Measurements from ENCODE around the gene SDS. TPM values are rescaled to one million over a fixed set of nuclear protein-coding genes. Genes with fewer than 3 reads are reported as not detected.

SDS gene
- total and polyA plus RNA-seq, 2 experiments from 2014 or later: 0.57 TPM; not detected in 1

DNA sequence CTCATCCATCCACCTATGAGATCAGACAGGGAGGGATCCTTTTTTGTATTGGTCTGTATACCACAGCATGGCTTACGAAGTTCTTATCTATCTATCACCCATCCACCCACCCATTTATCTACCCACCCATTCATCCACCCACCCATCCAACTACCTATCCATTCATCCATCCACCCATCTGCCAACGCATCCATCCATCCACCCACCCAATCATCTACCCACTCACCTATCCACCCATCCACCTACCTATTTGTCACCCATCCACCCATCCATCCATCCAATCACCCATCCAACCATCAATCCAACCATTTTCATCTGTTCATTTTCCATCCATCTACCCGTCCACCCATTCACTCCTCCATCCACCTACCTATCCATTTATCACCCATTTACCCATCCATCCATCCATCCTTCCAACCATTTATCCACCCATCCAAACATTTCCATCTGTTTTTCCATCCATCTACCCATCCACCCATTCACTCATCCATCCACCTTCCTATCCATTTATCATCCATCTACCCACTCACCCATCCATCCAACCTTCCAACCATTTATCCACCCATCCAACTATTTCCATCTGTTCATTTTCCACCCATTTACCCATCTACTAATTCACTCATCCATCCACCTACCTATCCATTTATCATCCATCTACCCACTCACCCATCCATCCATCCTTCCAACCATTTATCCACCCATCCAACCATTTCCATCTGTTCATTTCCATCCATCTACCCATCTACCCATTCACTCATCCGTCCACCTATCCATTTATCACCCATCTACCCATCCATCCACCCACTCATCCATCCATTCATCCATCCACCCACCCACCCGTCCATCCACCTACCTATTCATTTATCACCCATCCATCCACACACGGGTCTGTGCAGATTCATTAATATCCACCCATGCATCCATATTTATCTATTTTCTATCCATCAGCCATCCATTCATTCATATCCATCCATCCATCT lies 13.3 kb downstream of the SDS start:
- no peak overlapping the region for H3K4me3 Mint-ChIP-seq
- 0 out of 2 replicates have a peak, but pooled peaks cover 2% of the 10 kb centered on the region for H3F3A ChIP-seq (replicated peaks; ENCODE audit: low read depth)
- H3K4me1 Mint-ChIP-seq: no peaks in the 10 kb centered on the region
- no peak overlapping the region for H2AFZ ChIP-seq
- no peaks in the 10 kb centered on the region for H3K4me1 ChIP-seq (ENCODE audit: insufficient read depth)
- H3K27me3 ChIP-seq (ENCODE audit: insufficient read depth): no peaks in the 10 kb centered on the region
- no peak overlapping the region for H3K4me2 ChIP-seq
- no peaks in the 10 kb centered on the region for H3K79me2 ChIP-seq (replicated peaks; ENCODE audit: insufficient read depth)
- peaks cover 4% of the 10 kb centered on the region; the same call in 2 of the 3 replicates for H3K36me3 Mint-ChIP-seq (ENCODE audit: low read depth)
- peaks cover 2% of the 10 kb centered on the region for H3K27me3 Mint-ChIP-seq (ENCODE audit: insufficient read depth, low read depth, poor library complexity)
- no peak overlapping the region for H3K27ac Mint-ChIP-seq
- H3K36me3 ChIP-seq (ENCODE audit: insufficient read depth): no peaks in the 10 kb centered on the region
- no peak overlapping the region for H3K27ac ChIP-seq (ENCODE audit: low read depth)
- TF ChIP-seq, protein P1, sequence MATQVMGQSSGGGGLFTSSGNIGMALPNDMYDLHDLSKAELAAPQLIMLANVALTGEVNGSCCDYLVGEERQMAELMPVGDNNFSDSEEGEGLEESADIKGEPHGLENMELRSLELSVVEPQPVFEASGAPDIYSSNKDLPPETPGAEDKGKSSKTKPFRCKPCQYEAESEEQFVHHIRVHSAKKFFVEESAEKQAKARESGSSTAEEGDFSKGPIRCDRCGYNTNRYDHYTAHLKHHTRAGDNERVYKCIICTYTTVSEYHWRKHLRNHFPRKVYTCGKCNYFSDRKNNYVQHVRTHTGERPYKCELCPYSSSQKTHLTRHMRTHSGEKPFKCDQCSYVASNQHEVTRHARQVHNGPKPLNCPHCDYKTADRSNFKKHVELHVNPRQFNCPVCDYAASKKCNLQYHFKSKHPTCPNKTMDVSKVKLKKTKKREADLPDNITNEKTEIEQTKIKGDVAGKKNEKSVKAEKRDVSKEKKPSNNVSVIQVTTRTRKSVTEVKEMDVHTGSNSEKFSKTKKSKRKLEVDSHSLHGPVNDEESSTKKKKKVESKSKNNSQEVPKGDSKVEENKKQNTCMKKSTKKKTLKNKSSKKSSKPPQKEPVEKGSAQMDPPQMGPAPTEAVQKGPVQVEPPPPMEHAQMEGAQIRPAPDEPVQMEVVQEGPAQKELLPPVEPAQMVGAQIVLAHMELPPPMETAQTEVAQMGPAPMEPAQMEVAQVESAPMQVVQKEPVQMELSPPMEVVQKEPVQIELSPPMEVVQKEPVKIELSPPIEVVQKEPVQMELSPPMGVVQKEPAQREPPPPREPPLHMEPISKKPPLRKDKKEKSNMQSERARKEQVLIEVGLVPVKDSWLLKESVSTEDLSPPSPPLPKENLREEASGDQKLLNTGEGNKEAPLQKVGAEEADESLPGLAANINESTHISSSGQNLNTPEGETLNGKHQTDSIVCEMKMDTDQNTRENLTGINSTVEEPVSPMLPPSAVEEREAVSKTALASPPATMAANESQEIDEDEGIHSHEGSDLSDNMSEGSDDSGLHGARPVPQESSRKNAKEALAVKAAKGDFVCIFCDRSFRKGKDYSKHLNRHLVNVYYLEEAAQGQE (IDR thresholded peaks at IDR 0.05; ENCODE audit: unreplicated experiment): no peak
- no peak for TF ChIP-seq ETS1 (IDR thresholded peaks at IDR 0.05)
- TF ChIP-seq JUNB (IDR thresholded peaks at IDR 0.05; ENCODE audit: unreplicated experiment): no peak
- TF ChIP-seq EZH2 (IDR thresholded peaks at IDR 0.05; ENCODE audit: low read depth, unreplicated experiment): no peak
- no peak for TF ChIP-seq EZH2phosphoT487 (IDR thresholded peaks at IDR 0.05; ENCODE audit: unreplicated experiment)
- no peak for TF ChIP-seq ZNF114 (CRISPR knock-in tag; IDR thresholded peaks at IDR 0.05)
- TF ChIP-seq ZNF462 (CRISPR knock-in tag; IDR thresholded peaks at IDR 0.05): no peak
- TF ChIP-seq STAT1 (IDR thresholded peaks at IDR 0.05; ENCODE audit: unreplicated experiment): no peak
- TF ChIP-seq, protein P2, sequence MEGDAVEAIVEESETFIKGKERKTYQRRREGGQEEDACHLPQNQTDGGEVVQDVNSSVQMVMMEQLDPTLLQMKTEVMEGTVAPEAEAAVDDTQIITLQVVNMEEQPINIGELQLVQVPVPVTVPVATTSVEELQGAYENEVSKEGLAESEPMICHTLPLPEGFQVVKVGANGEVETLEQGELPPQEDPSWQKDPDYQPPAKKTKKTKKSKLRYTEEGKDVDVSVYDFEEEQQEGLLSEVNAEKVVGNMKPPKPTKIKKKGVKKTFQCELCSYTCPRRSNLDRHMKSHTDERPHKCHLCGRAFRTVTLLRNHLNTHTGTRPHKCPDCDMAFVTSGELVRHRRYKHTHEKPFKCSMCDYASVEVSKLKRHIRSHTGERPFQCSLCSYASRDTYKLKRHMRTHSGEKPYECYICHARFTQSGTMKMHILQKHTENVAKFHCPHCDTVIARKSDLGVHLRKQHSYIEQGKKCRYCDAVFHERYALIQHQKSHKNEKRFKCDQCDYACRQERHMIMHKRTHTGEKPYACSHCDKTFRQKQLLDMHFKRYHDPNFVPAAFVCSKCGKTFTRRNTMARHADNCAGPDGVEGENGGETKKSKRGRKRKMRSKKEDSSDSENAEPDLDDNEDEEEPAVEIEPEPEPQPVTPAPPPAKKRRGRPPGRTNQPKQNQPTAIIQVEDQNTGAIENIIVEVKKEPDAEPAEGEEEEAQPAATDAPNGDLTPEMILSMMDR (conservative IDR thresholded peaks at IDR 0.05; ENCODE audit: low read depth in 2 of 2): no peak
- TF ChIP-seq NANOG (IDR thresholded peaks at IDR 0.05; ENCODE audit: borderline replicate concordance): no peak
- TF ChIP-seq POLR2AphosphoS5 (IDR thresholded peaks at IDR 0.05; ENCODE audit: low read depth): no peak
- TF ChIP-seq ZNF331 (CRISPR knock-in tag; IDR thresholded peaks at IDR 0.05; ENCODE audit: low read depth): no peak
- no peak for TF ChIP-seq CREB1 (CRISPR knock-in tag; IDR thresholded peaks at IDR 0.05; ENCODE audit: low read depth)
- no peak overlapping the region for H3K4me3 ChIP-seq
- no peaks in the 10 kb centered on the region for H4K20me1 ChIP-seq (replicated peaks; ENCODE audit: insufficient read depth)
- ATAC-seq: no peak
- H3K9me2 ChIP-seq (ENCODE audit: insufficient read depth): no peaks in the 10 kb centered on the region; the same call in 1 of the 2 replicates
- H3K9me3 Mint-ChIP-seq: no peaks in the 10 kb centered on the region; the same call in 2 of the 3 replicates
- no peak for DNase-seq (ENCODE audit: low spot score)

All from GM23338 (cell line).